ENCODE measurements around the gene ABHD13.

The ABHD13 gene

GRCh38 chr13:108266321-108266990, 48.3 kb downstream of the ABHD13 start:
- TF ChIP-seq GATA2 (IDR thresholded peaks at IDR 0.05; ENCODE audit: low read depth, low read length): no peak
- no peak for TF ChIP-seq GATA3 (IDR thresholded peaks at IDR 0.05; ENCODE audit: low read depth, low read length)

GRCh38 chr13:108267347-108267746, 49.2 kb downstream of the ABHD13 start:
- TF ChIP-seq GATA2 (IDR thresholded peaks at IDR 0.05; ENCODE audit: low read depth, low read length): no peak
- no peak for TF ChIP-seq GATA3 (IDR thresholded peaks at IDR 0.05; ENCODE audit: low read depth, low read length)

- TF ChIP-seq GATA2 (IDR thresholded peaks at IDR 0.05; ENCODE audit: low read depth, low read length): no peak
- TF ChIP-seq GATA3 (IDR thresholded peaks at IDR 0.05; ENCODE audit: low read depth, low read length): no peak
These were observed 50.4 kb downstream of the ABHD13 start for GRCh38 chr13:108268466-108269112.

- TF ChIP-seq GATA2 (IDR thresholded peaks at IDR 0.05; ENCODE audit: low read depth, low read length) (no peak), GATA3 (IDR thresholded peaks at IDR 0.05; ENCODE audit: low read depth, low read length) (no peak)
These were observed 51.6 kb downstream of the ABHD13 start, which contains the start of gene TNFSF13B for GRCh38 chr13:108269601-108270328. Gene TNFSF13B (plus strand): TSS chr13:108269718. CDS start chr13:108269896, 178 bp downstream.

- TF ChIP-seq GATA3 (IDR thresholded peaks at IDR 0.05; ENCODE audit: low read depth, low read length): no peak
- peak; percentile 58 for TF ChIP-seq GATA2 (IDR thresholded peaks at IDR 0.05; ENCODE audit: low read depth, low read length)
These were observed 52.2 kb downstream of the ABHD13 start for GRCh38 chr13:108270442-108270841.

- TF ChIP-seq GATA3 (IDR thresholded peaks at IDR 0.05; ENCODE audit: low read depth, low read length): no peak
- TF ChIP-seq GATA2 (IDR thresholded peaks at IDR 0.05; ENCODE audit: low read depth, low read length): no peak
These were observed 54.1 kb downstream of the ABHD13 start for GRCh38 chr13:108272333-108272732.

- TF ChIP-seq GATA2 (IDR thresholded peaks at IDR 0.05; ENCODE audit: low read depth, low read length) (no peak), GATA3 (IDR thresholded peaks at IDR 0.05; ENCODE audit: low read depth, low read length) (no peak)
These were observed 55.4 kb downstream of the ABHD13 start for GRCh38 chr13:108273429-108274118.

- no peak for TF ChIP-seq GATA2 (IDR thresholded peaks at IDR 0.05; ENCODE audit: low read depth, low read length)
- TF ChIP-seq GATA3 (IDR thresholded peaks at IDR 0.05; ENCODE audit: low read depth, low read length): no peak
These were observed 56.5 kb downstream of the ABHD13 start for GRCh38 chr13:108274718-108275117.

GRCh38 chr13:108276060-108276459, 57.9 kb downstream of the ABHD13 start:
- TF ChIP-seq GATA2 (IDR thresholded peaks at IDR 0.05; ENCODE audit: low read depth, low read length) (no peak), GATA3 (IDR thresholded peaks at IDR 0.05; ENCODE audit: low read depth, low read length) (no peak)

GRCh38 chr13:108278466-108278865, 60.3 kb downstream of the ABHD13 start:
- TF ChIP-seq GATA2 (IDR thresholded peaks at IDR 0.05; ENCODE audit: low read depth, low read length): no peak

GRCh38 chr13:108281901-108282300, 63.7 kb downstream of the ABHD13 start:
- TF ChIP-seq GATA2 (IDR thresholded peaks at IDR 0.05; ENCODE audit: low read depth, low read length) (no peak), GATA3 (IDR thresholded peaks at IDR 0.05; ENCODE audit: low read depth, low read length) (no peak)

GRCh38 chr13:108283110-108283509, 64.9 kb downstream of the ABHD13 start:
- TF ChIP-seq GATA3 (IDR thresholded peaks at IDR 0.05; ENCODE audit: low read depth, low read length) (no peak), GATA2 (IDR thresholded peaks at IDR 0.05; ENCODE audit: low read depth, low read length) (no peak)

Measured in SH-SY5Y (cell line).